KBM-7 (cell line): ENCODE measurements around the gene KERA.
A peak's percentile ranks its signal among the peaks of the same experiment; 100 is the strongest.
"Not testable (repeated sequence)": the region's sequence is repeated elsewhere in the genome, so short reads cannot be mapped to it uniquely, and the experiment has no call there.

Experiments
- DNase-seq: peaks from one replicate; pipeline ENCODE4 v3.0.0-alpha.2; 2015
- in situ Hi-C: fragments of 300-500 bp; cut with MboI; formaldehyde crosslinking; loops from 2 replicates; pipeline ENCODE4 v1.14.3; 2020; ENCODE audit warnings: low sequenced_read_pairs, low pct_unique_long_range_greater_than_20kb, mixed read lengths

Gene KERA, protein sequence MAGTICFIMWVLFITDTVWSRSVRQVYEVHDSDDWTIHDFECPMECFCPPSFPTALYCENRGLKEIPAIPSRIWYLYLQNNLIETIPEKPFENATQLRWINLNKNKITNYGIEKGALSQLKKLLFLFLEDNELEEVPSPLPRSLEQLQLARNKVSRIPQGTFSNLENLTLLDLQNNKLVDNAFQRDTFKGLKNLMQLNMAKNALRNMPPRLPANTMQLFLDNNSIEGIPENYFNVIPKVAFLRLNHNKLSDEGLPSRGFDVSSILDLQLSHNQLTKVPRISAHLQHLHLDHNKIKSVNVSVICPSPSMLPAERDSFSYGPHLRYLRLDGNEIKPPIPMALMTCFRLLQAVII

GRCh38 chr12:91057368-91058165 is at the start of gene KERA:
Gene KERA, minus strand, starts transcription at chr12:91058024. Its CDS starts 1,743 bp downstream, at chr12:91056281.
- DNase-seq = no peak
- in situ Hi-C loops = no loop called here

DNA sequence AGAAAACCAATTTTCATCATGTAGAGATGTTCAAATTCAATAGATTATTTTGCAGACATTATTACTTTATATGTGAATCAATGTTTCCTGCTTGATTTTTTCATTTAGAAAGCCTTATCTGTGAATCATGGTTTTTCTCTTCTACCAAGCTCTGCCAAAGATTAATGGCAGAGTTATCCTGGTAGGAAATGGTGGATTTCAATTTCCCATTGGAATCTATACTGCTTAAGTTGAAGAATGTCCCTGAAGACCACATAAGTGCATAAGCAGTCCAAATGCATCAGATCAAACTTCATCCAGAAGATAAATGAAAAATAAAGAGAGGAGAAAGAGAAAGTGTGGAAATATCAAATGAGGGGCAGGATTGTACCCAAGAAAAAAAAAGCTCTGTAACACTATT is 48.5 kb upstream of the KERA start:
- in situ Hi-C loops = loop anchor here (25.0 kb wide), 1 partner anchor 119 kb away; no protein-coding TSS in a partner anchor

DNA sequence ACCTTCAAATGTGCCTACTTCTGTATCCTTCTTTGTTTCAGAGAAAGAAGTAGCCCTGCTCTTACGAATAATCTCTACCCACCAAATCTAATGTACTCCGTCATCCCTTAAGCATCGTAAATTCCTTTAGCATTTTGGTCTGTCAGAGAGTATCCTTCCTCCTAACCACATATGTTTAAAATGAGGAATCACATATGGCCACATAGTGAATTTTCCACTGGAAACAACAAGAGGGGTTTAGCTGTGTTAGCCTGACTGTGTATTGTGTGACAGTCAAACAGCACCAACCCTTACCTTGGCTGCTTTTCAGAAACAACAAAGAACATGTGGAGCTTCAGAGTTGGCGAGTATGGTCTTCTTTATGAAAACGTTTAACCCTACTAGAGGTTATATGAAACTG is 48.0 kb upstream of the KERA start:
- no peak for DNase-seq
- in situ Hi-C loops = loop anchor here (25.0 kb wide), 1 partner anchor 119 kb away; no protein-coding TSS in a partner anchor

More for the DNA sequence above, 48.5 kb upstream of the KERA start:
- no peak for DNase-seq

DNA sequence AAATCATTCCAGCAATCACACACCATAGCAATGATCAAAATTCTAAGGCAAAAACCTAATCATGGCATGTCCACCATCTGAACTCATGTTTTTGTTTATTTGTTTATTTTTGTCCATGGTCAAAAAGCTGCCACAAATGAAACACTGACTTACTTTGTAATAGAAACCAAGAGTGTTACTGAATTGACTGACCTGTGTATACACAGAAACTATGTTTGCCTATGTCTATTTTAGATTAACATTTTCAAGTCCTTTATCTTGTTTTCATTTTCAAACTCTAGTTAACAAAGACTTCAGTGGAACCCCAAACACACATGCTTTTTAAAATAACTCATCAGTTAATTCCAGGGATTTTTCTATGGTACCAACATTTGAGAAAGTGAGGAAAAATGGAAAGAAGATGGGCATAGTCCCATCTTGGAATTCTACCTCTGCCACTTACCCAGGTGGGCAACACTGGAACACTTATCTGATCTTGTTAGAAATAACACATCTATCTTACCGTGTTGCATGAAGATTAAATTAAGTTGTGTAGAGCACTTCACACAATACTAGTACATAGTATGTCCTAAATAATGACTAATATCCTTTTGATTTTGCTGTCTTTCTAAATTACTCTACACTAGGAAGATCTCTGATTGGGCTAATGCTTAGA is 47.1 kb upstream of the KERA start:
- DNase-seq = no peak
- in situ Hi-C loops = loop anchor here (25.0 kb wide), 1 partner anchor 118 kb away; no protein-coding TSS in a partner anchor

DNA sequence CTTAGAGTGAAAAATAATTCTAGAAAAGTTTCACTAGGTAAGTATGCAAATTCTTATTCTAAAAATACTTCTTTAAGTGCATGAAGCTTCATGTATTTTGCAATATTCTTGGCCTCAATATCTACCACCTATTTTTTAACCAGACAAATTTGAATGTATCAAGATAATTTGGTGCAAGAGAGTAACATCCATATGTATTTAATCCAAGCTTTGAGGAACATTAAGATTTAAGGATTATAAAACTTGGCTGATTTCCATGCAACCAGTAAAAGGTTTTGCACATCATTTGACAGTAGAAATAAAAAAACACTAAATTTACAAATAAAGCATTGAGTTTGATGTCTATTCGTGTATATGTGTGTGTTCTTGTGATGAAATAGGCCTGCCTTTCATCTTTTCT is 45.8 kb upstream of the KERA start:
- in situ Hi-C loops = loop anchor here (25.0 kb wide), 1 partner anchor 116 kb away; no protein-coding TSS in a partner anchor
- no peak for DNase-seq

DNA sequence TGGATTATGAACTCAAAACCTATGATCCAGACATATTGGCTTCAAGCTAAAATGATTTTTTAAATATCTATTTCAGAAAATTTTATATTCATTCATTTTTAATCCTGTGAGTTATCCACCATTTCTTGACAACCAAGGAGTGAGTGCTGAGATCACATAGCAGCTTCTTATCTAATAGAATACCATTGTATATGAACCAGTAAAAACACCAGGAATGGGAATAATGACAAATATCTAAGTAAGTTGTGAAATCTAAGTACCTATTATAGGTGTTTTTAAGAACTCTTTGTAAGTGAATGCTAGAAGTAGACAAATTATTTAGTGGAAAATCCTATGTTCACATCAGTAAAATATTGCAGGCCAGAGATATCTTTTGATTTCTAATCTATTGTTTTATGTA is 45.3 kb upstream of the KERA start:
- DNase-seq = no peak
- in situ Hi-C loops = loop anchor here (25.0 kb wide), 1 partner anchor 116 kb away; no protein-coding TSS in a partner anchor

- in situ Hi-C loops = loop anchor here (25.0 kb wide), 1 partner anchor 114 kb away; no protein-coding TSS in a partner anchor
- no peak for DNase-seq
Measured at GRCh38 chr12:91100906-91101305, 43.1 kb upstream of the KERA start.

GRCh38 chr12:91099836-91100235 is 42.0 kb upstream of the KERA start:
- no peak for DNase-seq
- in situ Hi-C loops = loop anchor here (25.0 kb wide), 1 partner anchor 113 kb away; no protein-coding TSS in a partner anchor

- in situ Hi-C loops = no loop called here
- no peak for DNase-seq
Measured at GRCh38 chr12:91099341-91099740, 41.5 kb upstream of the KERA start.

- in situ Hi-C loops = no loop called here
- DNase-seq = no peak
Measured at GRCh38 chr12:91098941-91099340, 41.1 kb upstream of the KERA start.

GRCh38 chr12:91098461-91098860 is 40.6 kb upstream of the KERA start:
- in situ Hi-C loops = no loop called here

DNA sequence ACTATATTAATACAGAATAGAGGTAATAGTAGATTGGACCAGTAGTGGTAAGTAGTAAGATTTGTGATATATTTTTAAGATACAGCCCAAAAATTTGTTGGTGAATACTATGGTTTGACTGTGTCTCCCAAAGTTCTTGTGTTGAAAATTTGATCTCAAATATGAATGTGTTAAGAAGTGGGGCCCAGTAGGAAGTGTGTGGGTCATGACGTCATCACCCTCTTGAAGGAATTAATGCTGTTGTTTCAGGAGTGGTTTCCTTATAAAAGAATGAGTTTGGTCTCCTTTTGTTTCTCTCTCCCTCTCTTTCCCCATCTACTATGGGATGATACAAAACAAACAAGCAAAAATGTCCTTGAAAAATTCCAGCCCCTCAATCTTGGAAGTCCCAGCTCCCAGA is 37.1 kb upstream of the KERA start:
- in situ Hi-C loops = no loop called here

More at GRCh38 chr12:91098461-91098860, 40.6 kb upstream of the KERA start:
- DNase-seq = peak; percentile 9

DNA sequence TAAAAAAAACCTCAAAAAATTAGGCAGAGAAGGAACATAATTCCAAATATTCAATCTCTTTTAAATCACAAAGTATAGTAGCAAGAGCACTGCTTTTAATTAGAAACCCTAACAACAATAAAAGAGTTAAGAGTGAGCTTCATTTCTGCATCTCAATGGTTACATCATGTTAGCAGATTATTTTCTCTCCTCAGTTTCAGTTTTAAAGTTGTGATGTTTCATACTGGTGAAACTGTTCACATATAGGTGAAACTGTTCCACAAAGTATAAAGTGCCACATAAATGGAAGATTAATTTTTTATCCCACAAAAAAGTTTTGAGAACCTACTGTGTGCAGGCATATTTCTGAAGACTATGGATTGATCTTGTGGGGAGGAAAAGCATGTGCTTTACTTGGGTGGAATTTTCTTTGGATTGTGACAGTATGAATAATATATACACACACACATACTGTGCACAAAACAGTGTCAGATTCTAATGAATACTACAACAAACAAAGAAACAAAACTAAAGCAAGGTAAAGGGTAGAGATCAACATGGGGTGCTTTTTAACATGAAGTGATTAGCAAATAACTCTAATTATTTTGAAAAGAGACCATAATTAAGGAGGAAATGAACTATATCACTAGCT is 36.3 kb upstream of the KERA start:
- no peak for DNase-seq
- in situ Hi-C loops = no loop called here

More for the DNA sequence above, 37.1 kb upstream of the KERA start:
- no peak for DNase-seq

DNA sequence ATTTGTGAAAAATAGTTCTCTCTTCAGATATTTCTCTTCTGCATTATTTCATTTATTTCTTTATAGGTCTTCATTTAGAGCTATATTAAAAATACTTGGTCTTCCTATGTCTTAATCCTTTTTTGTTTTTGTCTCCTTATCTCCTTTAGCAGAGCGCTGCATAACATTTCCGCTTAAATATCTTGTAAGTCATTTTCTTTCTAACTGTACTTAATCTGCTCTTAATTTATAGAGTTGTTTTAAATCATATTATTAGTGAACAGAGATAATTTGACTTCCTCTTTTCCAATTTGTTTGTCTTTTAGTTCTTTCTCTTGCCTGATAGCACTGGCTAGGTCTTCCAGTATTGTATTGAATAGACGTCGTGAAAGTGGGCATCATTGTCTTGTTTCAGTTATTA is 35.5 kb upstream of the KERA start:
- no peak for DNase-seq
- in situ Hi-C loops = no loop called here

DNA sequence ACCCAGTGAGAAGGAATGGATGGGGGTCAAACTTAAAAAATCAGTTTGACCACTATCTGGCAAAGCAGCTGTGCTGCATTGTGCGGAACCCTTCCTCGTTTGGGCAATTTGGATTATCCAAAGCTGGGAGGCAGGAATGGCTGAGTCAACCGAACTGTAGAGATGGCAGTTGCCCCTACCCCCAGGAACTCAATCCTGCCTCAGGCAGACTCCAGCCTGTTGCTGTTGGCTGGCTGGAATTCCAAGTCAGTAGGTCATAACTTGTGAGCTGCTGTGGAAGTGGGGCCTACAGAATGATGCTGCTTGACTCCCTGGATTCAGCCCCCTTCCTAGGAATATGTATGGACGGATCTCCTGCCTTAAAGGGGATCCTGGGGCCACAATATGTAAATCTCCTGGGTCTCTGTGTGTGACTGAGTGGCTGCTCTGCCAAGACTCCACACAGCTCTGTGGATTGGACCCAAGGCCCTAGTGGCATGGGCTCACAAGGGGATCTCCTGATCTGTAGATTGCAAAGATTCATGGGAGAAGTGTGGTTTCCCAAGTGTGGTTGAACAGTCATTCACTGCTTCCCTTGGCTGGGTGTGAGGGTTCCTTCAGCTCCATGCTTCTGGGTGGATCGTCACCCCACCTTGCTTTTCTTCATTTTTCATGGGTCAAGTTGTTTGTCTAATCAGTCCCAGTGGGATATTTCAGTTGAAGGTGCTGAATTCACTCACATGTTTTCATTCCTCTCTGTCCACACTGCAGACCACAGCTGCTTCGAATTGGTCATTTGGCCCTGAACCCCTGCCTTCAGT is 34.3 kb upstream of the KERA start:
- DNase-seq = no peak
- in situ Hi-C loops = no loop called here

DNA sequence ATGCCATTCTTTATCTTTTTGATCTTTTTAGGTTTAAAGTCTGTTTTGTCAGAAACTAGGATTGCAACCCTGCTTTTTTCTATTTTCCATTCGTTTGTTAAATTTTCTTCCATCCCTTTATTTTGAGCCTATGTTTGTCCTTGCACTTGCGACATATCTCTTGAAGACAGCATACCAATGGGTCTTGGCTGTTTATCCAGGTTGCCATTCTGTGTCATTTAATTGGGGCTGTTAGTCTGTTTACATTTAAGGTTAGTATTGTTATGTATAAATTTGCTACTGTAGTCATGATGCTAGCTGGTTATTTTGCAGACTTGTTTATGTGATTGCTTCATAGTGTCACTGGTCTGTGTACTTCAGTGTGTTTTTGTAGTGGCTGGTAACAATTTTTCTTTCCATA is 32.1 kb upstream of the KERA start:
- DNase-seq, in situ Hi-C loops: not testable (repeated sequence)

- in situ Hi-C loops = no loop called here
- DNase-seq = no peak
Measured at GRCh38 chr12:91080041-91080440, 22.2 kb upstream of the KERA start.

DNA sequence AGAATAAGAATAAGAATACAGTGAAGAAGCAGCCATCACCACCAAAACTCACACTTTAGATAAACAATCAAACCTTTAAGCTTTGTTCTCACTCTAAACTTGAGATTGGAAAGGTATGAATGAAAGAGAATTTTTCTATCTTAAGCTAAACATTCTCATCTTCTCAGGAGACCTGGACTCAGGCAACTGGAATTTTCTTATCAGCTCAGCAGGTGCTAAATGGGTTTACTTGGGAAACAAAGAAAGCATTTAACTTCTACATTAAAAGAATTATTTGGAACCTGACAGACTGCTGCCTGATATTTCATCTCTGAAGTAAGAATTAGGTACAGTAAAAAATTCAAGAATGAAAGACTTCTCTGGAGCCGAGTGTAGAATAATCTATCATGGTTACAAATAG is 20.7 kb upstream of the KERA start:
- no peak for DNase-seq
- in situ Hi-C loops = no loop called here
